SK-N-SH (cell line): ENCODE data around the gene SZRD1. TPM values are rescaled to one million over a fixed set of nuclear protein-coding genes. Genes with fewer than 3 reads are reported as not detected.

Source experiments
- CTCF ChIA-PET: fragments of 300-600, 350-600 bp; formaldehyde crosslinking; extraction: SDS; loops from one replicate; lab custom pipeline; 2021; lab: Yijun Ruan, JAX
- POLR2A ChIA-PET: fragments of 350-600 bp; sonication (Branson Sonifier 250); formaldehyde crosslinking; extraction: SDS; loops from one replicate; lab custom pipeline; 2020; ENCODE audit warnings: antibody characterized with exemption, inconsistent platforms; lab: Yijun Ruan, JAX
- DNase-seq: peaks from one replicate; pipeline ENCODE4 v3.0.0; 2012
- H2AFZ ChIP-seq: fragments of 200-600 bp; sonication (generic); 2 replicates; pipeline ENCODE4 v1.8.1; 2016; ENCODE audit warnings: antibody characterized with exemption, mild to moderate bottlenecking, low read depth
- H3F3A ChIP-seq: fragments of 200-600 bp; sonication (generic); replicated peaks from 2 replicates; pipeline ENCODE3; 2016; ENCODE audit warnings: antibody characterized with exemption, mild to moderate bottlenecking; ENCODE audit not compliant: insufficient read depth
- H3K27ac ChIP-seq, 2 experiments: fragments of 200-500 bp in 1 of 2; fragments of 200-600 bp in 1 of 2; sonication (Bioruptor generic) in 1 of 2; sonication (generic), shearing (Covaris generic) in 1 of 2; 2 replicates each; pipeline versions ENCODE4 v1.5.1 to v1.6.1; 2014 to 2016; ENCODE audit warnings: low read depth in 2 of 2, inconsistent platforms in 1 of 2, low read length in 1 of 2, mild to moderate bottlenecking in 1 of 2, mixed read lengths in 1 of 2
- H3K27me3 ChIP-seq: fragments of 200-600 bp; sonication (generic), shearing (Covaris generic); 2 replicates; pipeline ENCODE4 v1.6.1; 2016; ENCODE audit warnings: mixed run types; ENCODE audit not compliant: insufficient read depth
- H3K36me3 ChIP-seq, 2 experiments: fragments of 200-500 bp in 1 of 2; fragments of 200-600 bp in 1 of 2; sonication (Bioruptor generic) in 1 of 2; sonication (generic) in 1 of 2; replicated peaks in 1 of 2; 2 replicates each; pipeline versions ENCODE3 to v1.5.1; 2014 to 2016; ENCODE audit warnings: low read length in 1 of 2, mild to moderate bottlenecking in 1 of 2; ENCODE audit not compliant: insufficient read depth in 2 of 2, control insufficient read depth in 1 of 2
- H3K4me1 ChIP-seq, 2 experiments: fragments of 200-500 bp in 1 of 2; fragments of 200-600 bp in 1 of 2; sonication (Bioruptor generic) in 1 of 2; sonication (generic), shearing (Covaris generic) in 1 of 2; 2 replicates each; pipeline versions ENCODE4 v1.5.1 to v1.6.1; 2014 to 2016; ENCODE audit warnings: low read depth in 1 of 2, low read length in 1 of 2, mixed run types in 1 of 2; ENCODE audit not compliant: insufficient read depth in 2 of 2, control insufficient read depth in 1 of 2
- H3K4me2 ChIP-seq: fragments of 200-600 bp; sonication (generic), shearing (Covaris generic); 2 replicates; pipeline ENCODE4 v1.6.1; 2017; ENCODE audit warnings: mixed run types
- H3K4me3 ChIP-seq, 2 experiments: fragments of 200-500 bp in 1 of 2; fragments of 200-600 bp in 1 of 2; sonication (Bioruptor generic) in 1 of 2; sonication (generic), shearing (Covaris generic) in 1 of 2; 2 replicates each; pipeline versions ENCODE4 v1.5.1 to v1.8.1; 2014 to 2016; ENCODE audit warnings: low read depth in 2 of 2, inconsistent platforms in 1 of 2, low read length in 1 of 2, mild to moderate bottlenecking in 1 of 2, mixed read lengths in 1 of 2, moderate library complexity in 1 of 2
- H3K79me2 ChIP-seq: fragments of 200-600 bp; sonication (generic); 2 replicates; pipeline ENCODE4 v1.8.1; 2017; ENCODE audit warnings: mild to moderate bottlenecking; ENCODE audit not compliant: insufficient read depth
- H3K9ac ChIP-seq: fragments of 200-600 bp; sonication (generic); 2 replicates; pipeline ENCODE4 v1.6.1; 2017; ENCODE audit warnings: mixed run types
- H3K9me2 ChIP-seq: fragments of 200-600 bp; sonication (generic); 2 replicates; pipeline ENCODE4 v1.6.1; 2017; ENCODE audit warnings: mixed run types
- H3K9me3 ChIP-seq: fragments of 200-600 bp; sonication (generic); 2 replicates; pipeline ENCODE4 v1.6.1; 2017; ENCODE audit warnings: mixed run types, mild to moderate bottlenecking, moderate library complexity
- H4K20me1 ChIP-seq: fragments of 200-600 bp; sonication (generic); 2 replicates; pipeline ENCODE4 v1.6.1; 2017; ENCODE audit warnings: mild to moderate bottlenecking, mixed run types; ENCODE audit not compliant: insufficient read depth
- CHD2 ChIP-seq: fragments of 150-350 bp; IDR thresholded peaks from 2 replicates; pipeline ENCODE4 v1.6.1; 2018; ENCODE audit warnings: low read length; ENCODE audit not compliant: partially characterized antibody
- ELF1 ChIP-seq: IDR thresholded peaks from 2 replicates; pipeline ENCODE4 v1.4.0; 2012
- EP300 ChIP-seq, 2 experiments: IDR thresholded peaks; 2 replicates each; pipeline versions ENCODE4 v1.4.0 to v1.6.1; 2012; ENCODE audit warnings: borderline replicate concordance in 1 of 2, low read depth in 1 of 2, low read length in 1 of 2
- FOXJ3 ChIP-seq: sonication (generic); formaldehyde crosslinking; IDR thresholded peaks from 2 replicates; pipeline ENCODE4 v1.5.1; 2020; ENCODE audit warnings: mild to moderate bottlenecking, missing genetic modification reagents
- GABPA ChIP-seq: IDR thresholded peaks from 2 replicates; pipeline ENCODE4 v1.4.0; 2012; ENCODE audit warnings: low read depth, mild to moderate bottlenecking
- GATA2 ChIP-seq: sonication (generic); formaldehyde crosslinking; IDR thresholded peaks from 2 replicates; pipeline ENCODE4 v1.5.0; 2020; ENCODE audit warnings: mild to moderate bottlenecking, missing genetic modification reagents
- NFIC ChIP-seq: IDR thresholded peaks from 2 replicates; pipeline ENCODE4 v1.4.0; 2012; ENCODE audit warnings: borderline replicate concordance
- NRF1 ChIP-seq: IDR thresholded peaks from 2 replicates; pipeline ENCODE4 v1.6.1; 2012; ENCODE audit warnings: low read depth, mild to moderate bottlenecking, low read length
- POLR2AphosphoS5 ChIP-seq: IDR thresholded peaks from 2 replicates; pipeline ENCODE4 v1.6.1; 2012; ENCODE audit warnings: low read depth, low read length
- RCOR1 ChIP-seq: fragments of 150-350 bp; IDR thresholded peaks from 2 replicates; pipeline ENCODE4 v1.6.1; 2017; ENCODE audit warnings: antibody characterized with exemption, low read length
- SMC3 ChIP-seq: IDR thresholded peaks from 2 replicates; pipeline ENCODE4 v1.6.1; 2012; ENCODE audit warnings: low read depth, low read length, improper control_type of control experiment
- TEAD4 ChIP-seq: IDR thresholded peaks from 2 replicates; pipeline ENCODE4 v1.4.0; 2012; ENCODE audit warnings: mild to moderate bottlenecking, borderline replicate concordance; ENCODE audit not compliant: insufficient read depth
- whole genome bisulfite sequencing: methylation state at CpG from one replicate; pipeline ENCODE4 v1.1.6; 2017; ENCODE audit warnings: low lambda C conversion rate; 5-methylcytosine and 5-hydroxymethylcytosine counted together
- polyA plus RNA-seq, 3 experiments: library from polyadenylated mRNA; depleted of rRNA; stranded (reverse); fragments of >200 nt; gene quantifications; 2 replicates each; pipeline ENCODE4 v1.2.3, GENCODE V29; 2012
- TF ChIP-seq, protein P1 (sequence below): IDR thresholded peaks from 2 replicates; pipeline ENCODE4; 2012
- TF ChIP-seq, protein P2 (sequence below): IDR thresholded peaks from 2 replicates; pipeline ENCODE4 v1.4.0; 2012; ENCODE audit warnings: low read depth, borderline replicate concordance
- TF ChIP-seq, protein P3 (sequence below): IDR thresholded peaks from 2 replicates; pipeline ENCODE4 v1.4.0; 2012; ENCODE audit warnings: low read depth, borderline replicate concordance
- TF ChIP-seq, protein P4 (sequence below): fragments of 200-600 bp; sonication (generic); IDR thresholded peaks from 2 replicates; pipeline ENCODE4 v1.6.1; 2017; ENCODE audit warnings: antibody characterized with exemption, mild to moderate bottlenecking, moderate library complexity

The SZRD1 gene
- polyA plus RNA-seq, 1 of the 3 experiments (the other 2 are of a cell fraction): 119 TPM

DNA sequence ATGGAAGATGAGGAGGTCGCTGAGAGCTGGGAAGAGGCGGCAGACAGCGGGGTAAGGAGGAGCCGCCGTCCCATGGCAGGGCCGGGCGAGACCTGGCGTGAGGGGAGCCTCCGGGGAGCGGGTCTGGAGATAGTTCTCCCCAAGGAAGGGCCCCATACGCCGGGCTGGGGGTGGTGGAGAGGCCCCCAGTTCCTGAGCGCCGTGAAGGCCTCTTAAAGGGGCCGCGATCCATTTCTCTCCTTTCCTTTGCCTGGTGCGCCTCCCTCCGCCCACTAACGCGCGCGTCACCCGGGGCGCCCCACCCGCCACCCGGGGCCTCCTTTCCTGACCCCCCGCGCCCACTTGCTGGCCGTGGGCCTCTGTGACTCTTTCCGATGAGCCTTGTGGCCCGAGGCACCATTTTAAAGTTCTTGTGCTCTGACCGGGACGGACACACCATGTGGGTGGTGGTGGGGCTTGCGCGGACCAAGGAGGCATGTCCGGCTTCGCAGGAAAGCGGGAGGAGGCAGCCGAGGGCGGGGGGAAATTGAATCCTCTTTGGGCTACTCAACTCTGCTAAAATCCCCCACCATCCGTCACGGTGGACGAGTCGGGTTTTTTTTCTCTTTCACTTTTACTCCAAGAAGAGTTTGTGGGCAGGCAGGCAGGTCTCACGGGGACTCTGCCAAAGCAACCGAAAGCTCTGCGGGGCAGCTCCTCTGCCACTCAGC is 371 bp downstream of the SZRD1 start (continued):
- TF ChIP-seq, protein P1, sequence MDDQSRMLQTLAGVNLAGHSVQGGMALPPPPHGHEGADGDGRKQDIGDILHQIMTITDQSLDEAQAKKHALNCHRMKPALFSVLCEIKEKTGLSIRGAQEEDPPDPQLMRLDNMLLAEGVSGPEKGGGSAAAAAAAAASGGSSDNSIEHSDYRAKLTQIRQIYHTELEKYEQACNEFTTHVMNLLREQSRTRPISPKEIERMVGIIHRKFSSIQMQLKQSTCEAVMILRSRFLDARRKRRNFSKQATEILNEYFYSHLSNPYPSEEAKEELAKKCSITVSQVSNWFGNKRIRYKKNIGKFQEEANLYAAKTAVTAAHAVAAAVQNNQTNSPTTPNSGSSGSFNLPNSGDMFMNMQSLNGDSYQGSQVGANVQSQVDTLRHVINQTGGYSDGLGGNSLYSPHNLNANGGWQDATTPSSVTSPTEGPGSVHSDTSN: no peak
- TF ChIP-seq SMC3: no peak
- TF ChIP-seq, protein P2, sequence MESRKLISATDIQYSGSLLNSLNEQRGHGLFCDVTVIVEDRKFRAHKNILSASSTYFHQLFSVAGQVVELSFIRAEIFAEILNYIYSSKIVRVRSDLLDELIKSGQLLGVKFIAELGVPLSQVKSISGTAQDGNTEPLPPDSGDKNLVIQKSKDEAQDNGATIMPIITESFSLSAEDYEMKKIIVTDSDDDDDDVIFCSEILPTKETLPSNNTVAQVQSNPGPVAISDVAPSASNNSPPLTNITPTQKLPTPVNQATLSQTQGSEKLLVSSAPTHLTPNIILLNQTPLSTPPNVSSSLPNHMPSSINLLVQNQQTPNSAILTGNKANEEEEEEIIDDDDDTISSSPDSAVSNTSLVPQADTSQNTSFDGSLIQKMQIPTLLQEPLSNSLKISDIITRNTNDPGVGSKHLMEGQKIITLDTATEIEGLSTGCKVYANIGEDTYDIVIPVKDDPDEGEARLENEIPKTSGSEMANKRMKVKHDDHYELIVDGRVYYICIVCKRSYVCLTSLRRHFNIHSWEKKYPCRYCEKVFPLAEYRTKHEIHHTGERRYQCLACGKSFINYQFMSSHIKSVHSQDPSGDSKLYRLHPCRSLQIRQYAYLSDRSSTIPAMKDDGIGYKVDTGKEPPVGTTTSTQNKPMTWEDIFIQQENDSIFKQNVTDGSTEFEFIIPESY: no peak
- 0 out of 2 replicates have a peak, but pooled peaks have one; percentile 33 for TF ChIP-seq TEAD4
- TF ChIP-seq, protein P3, sequence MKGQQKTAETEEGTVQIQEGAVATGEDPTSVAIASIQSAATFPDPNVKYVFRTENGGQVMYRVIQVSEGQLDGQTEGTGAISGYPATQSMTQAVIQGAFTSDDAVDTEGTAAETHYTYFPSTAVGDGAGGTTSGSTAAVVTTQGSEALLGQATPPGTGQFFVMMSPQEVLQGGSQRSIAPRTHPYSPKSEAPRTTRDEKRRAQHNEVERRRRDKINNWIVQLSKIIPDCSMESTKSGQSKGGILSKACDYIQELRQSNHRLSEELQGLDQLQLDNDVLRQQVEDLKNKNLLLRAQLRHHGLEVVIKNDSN: no peak
- no peak for TF ChIP-seq FOXJ3 (CRISPR knock-in tag)
- TF ChIP-seq NRF1: no peak

DNA sequence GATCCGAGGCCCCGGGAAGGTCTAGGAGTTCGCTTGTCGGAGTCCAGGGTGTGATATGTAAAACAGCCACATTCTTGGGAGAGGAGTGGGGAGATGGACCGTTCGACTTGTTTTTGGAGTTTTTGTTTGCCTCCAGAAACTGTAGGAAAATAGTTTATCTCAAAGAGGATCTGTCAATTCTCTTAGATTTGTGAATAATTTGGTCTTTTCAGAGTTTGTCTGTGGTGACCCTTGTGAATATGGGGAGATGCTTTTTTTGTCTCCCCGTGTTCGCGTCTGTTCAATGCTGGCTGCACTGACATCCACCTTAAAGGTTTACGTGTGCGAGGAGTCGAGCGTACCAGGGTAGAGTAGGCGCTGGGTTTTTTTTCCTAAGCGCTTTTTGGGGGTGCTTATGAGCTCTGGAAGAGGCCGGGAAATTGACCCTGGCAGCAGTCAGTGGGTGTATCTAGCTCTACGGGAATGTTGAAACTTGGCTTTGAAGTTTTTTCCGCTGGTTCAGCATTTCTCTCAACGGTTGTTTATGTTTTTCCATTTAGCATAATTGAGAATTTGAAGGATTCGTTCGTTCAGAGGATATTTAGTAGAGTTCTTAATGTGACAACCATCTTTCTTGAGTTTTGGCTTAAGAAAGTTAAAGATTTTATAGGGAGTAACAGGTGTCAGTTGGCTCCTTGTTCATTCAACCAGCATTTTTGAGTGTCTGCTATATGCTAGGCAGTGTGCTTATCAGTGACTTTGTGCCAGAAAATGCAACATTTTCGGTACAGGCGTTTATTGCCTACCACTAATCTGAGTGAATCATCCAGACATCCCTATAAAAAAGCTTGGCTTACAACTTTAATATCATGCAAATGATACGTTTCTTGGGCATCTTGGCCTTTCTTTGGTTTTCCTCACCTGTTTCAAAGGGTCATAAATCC is 1.2 kb downstream of the SZRD1 start:
- H3K36me3 ChIP-seq: peaks cover 0 to 2% of the 10 kb centered on the region in 2 experiments
- H3K9me2 ChIP-seq: no peaks in the 10 kb centered on the region
- CTCF ChIA-PET: interaction anchor here (0.7 to 1.8 kb wide), 10 partner anchors 11 to 584 kb away, joined by 3 to 8 read pairs (median 4); partner anchors contain the start of gene NECAP2
- H3K9me3 ChIP-seq: no peaks in the 10 kb centered on the region
- POLR2A ChIA-PET: interaction anchor here (1.2 kb wide), 1 partner anchor 72 kb away, joined by 4 read pairs; the partner anchor contains the start of gene NECAP2
- peak overlapping the region; percentile 76 to 78 for H3K4me3 ChIP-seq
- peaks cover 9 to 20% of the 10 kb centered on the region in 2 experiments; a peak in 3 of 4 replicates for H3K4me1 ChIP-seq
- no peak for DNase-seq
- 2% methylated on average over 24 of the region's 24 CpGs for WGBS
- H2AFZ ChIP-seq: no peak overlapping the region
- peak overlapping the region; percentile 97 for H3K9ac ChIP-seq
- TF ChIP-seq TEAD4: no peak
- no peak for TF ChIP-seq GABPA
- no peak for TF ChIP-seq NFIC
- TF ChIP-seq, protein P3: no peak
- TF ChIP-seq, protein P4, sequence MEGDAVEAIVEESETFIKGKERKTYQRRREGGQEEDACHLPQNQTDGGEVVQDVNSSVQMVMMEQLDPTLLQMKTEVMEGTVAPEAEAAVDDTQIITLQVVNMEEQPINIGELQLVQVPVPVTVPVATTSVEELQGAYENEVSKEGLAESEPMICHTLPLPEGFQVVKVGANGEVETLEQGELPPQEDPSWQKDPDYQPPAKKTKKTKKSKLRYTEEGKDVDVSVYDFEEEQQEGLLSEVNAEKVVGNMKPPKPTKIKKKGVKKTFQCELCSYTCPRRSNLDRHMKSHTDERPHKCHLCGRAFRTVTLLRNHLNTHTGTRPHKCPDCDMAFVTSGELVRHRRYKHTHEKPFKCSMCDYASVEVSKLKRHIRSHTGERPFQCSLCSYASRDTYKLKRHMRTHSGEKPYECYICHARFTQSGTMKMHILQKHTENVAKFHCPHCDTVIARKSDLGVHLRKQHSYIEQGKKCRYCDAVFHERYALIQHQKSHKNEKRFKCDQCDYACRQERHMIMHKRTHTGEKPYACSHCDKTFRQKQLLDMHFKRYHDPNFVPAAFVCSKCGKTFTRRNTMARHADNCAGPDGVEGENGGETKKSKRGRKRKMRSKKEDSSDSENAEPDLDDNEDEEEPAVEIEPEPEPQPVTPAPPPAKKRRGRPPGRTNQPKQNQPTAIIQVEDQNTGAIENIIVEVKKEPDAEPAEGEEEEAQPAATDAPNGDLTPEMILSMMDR: no peak
- TF ChIP-seq NRF1: no peak
- TF ChIP-seq EP300 (IDR thresholded peaks at IDR 0.05; ENCODE audit: borderline replicate concordance in 1 of 2, low read depth in 1 of 2, low read length in 1 of 2): no peak
- TF ChIP-seq GATA2 (CRISPR knock-in tag): no peak
- TF ChIP-seq POLR2AphosphoS5: no peak
- no peak for TF ChIP-seq RCOR1
- TF ChIP-seq, protein P2: no peak
- no peak for TF ChIP-seq ELF1
- TF ChIP-seq CHD2: no peak
- peak overlapping the region; percentile 92 for H3K4me2 ChIP-seq
- H4K20me1 ChIP-seq: peaks cover 39% of the 10 kb centered on the region
- peaks cover 25% of the 10 kb centered on the region for H3F3A ChIP-seq
- H3K27me3 ChIP-seq: no peaks in the 10 kb centered on the region
- peaks cover 59% of the 10 kb centered on the region for H3K79me2 ChIP-seq
- H3K27ac ChIP-seq: peak overlapping the region; percentile 95 to 97
